H9 (cell line): ENCODE measurements around the gene SAP25. TPM values are rescaled to one million over a fixed set of nuclear protein-coding genes. Genes with fewer than 3 reads are reported as not detected.

Experiments used
- DNase-seq: peaks from one replicate; pipeline ENCODE4 v3.0.0-alpha.2; 2017
- H2AFZ ChIP-seq: one replicate; pipeline ENCODE4 v1.6.1; 2013; ENCODE audit warnings: mild to moderate bottlenecking, low read length, control low read depth, moderate library complexity
- H2AK5ac ChIP-seq: 2 replicates; pipeline ENCODE4 v1.6.1; 2013; ENCODE audit warnings: low read length, control low read depth, mixed read lengths; ENCODE audit not compliant: insufficient read length
- H2BK120ac ChIP-seq: one replicate; pipeline ENCODE4 v1.6.1; 2013; ENCODE audit warnings: low read depth, mild to moderate bottlenecking, low read length, control low read depth, inconsistent platforms; ENCODE audit not compliant: poor library complexity, severe bottlenecking
- H2BK12ac ChIP-seq: 2 replicates; pipeline ENCODE4 v1.6.1; 2013; ENCODE audit warnings: low read length, control low read depth, mixed read lengths, low read depth; ENCODE audit not compliant: insufficient read length
- H2BK15ac ChIP-seq: 2 replicates; pipeline ENCODE4 v1.6.1; 2013; ENCODE audit warnings: low read depth, low read length, control low read depth
- H2BK20ac ChIP-seq: one replicate; pipeline ENCODE4 v1.6.1; 2013; ENCODE audit warnings: low read depth, mild to moderate bottlenecking, low read length, control low read depth, inconsistent platforms; ENCODE audit not compliant: poor library complexity, severe bottlenecking
- H2BK5ac ChIP-seq: 2 replicates; pipeline ENCODE4 v1.6.1; 2013; ENCODE audit warnings: low read length, control low read depth, mixed read lengths; ENCODE audit not compliant: insufficient read length
- H3K14ac ChIP-seq: 2 replicates; pipeline ENCODE4 v1.6.1; 2013; ENCODE audit warnings: low read length, control low read depth; ENCODE audit not compliant: insufficient read depth
- H3K18ac ChIP-seq: 2 replicates; pipeline ENCODE4 v1.6.1; 2013; ENCODE audit warnings: low read depth, mild to moderate bottlenecking, mixed read lengths, low read length, control low read depth; ENCODE audit not compliant: insufficient read length
- H3K23ac ChIP-seq: 2 replicates; pipeline ENCODE4 v1.6.1; 2013; ENCODE audit warnings: low read length, control low read depth, mixed read lengths, low read depth; ENCODE audit not compliant: insufficient read length
- H3K23me2 ChIP-seq: 2 replicates; pipeline ENCODE4 v1.6.1; 2013; ENCODE audit warnings: low read depth, mild to moderate bottlenecking, mixed read lengths, low read length, control low read depth; ENCODE audit not compliant: insufficient read length, poor library complexity, severe bottlenecking
- H3K27ac ChIP-seq: 2 replicates; pipeline ENCODE4 v1.5.1; 2013; ENCODE audit warnings: low read length, control low read depth, mixed read lengths, low read depth; ENCODE audit not compliant: insufficient read length
- H3K27me3 ChIP-seq: 2 replicates; pipeline ENCODE4 v1.6.1; 2013; ENCODE audit warnings: low read length, control low read depth, inconsistent platforms; ENCODE audit not compliant: insufficient read depth
- H3K4ac ChIP-seq: 2 replicates; pipeline ENCODE4 v1.6.1; 2013; ENCODE audit warnings: low read depth, mild to moderate bottlenecking, control low read depth, inconsistent platforms, low read length, moderate library complexity
- H3K4me1 ChIP-seq: 2 replicates; pipeline ENCODE4 v1.6.1; 2013; ENCODE audit warnings: low read length, control low read depth, inconsistent platforms; ENCODE audit not compliant: insufficient read depth
- H3K4me2 ChIP-seq: 2 replicates; pipeline ENCODE4 v1.6.1; 2013; ENCODE audit warnings: low read length, control low read depth, mixed read lengths; ENCODE audit not compliant: insufficient read length, insufficient read depth
- H3K56ac ChIP-seq: 2 replicates; pipeline ENCODE4 v1.6.1; 2013; ENCODE audit warnings: low read depth, mild to moderate bottlenecking, mixed read lengths, low read length, control low read depth; ENCODE audit not compliant: insufficient read length
- H3K79me1 ChIP-seq: 2 replicates; pipeline ENCODE4 v1.6.1; 2013; ENCODE audit warnings: low read depth, mild to moderate bottlenecking, moderate library complexity, low read length, control low read depth, inconsistent platforms; ENCODE audit not compliant: insufficient read depth, poor library complexity, severe bottlenecking
- H3K79me2 ChIP-seq: 2 replicates; pipeline ENCODE4 v1.6.1; 2013; ENCODE audit warnings: low read length, control low read depth, inconsistent platforms; ENCODE audit not compliant: insufficient read depth
- H3K9ac ChIP-seq: 2 replicates; pipeline ENCODE4 v1.6.1; 2013; ENCODE audit warnings: low read length, control low read depth, mixed read lengths; ENCODE audit not compliant: insufficient read length; ENCODE audit errors: extremely low read depth
- H3K9me3 ChIP-seq: one replicate; pipeline ENCODE4 v1.6.1; 2013; ENCODE audit warnings: low read depth, low read length, inconsistent platforms; ENCODE audit not compliant: control insufficient read depth
- H3T11ph ChIP-seq: one replicate; pipeline ENCODE4 v1.6.1; 2013; ENCODE audit warnings: mild to moderate bottlenecking, low read length, control low read depth, inconsistent platforms
- H4K20me1 ChIP-seq: one replicate; pipeline ENCODE4 v1.6.1; 2013; ENCODE audit not compliant: control insufficient read depth, insufficient read length, insufficient read depth
- H4K5ac ChIP-seq: 2 replicates; pipeline ENCODE4 v1.6.1; 2013; ENCODE audit warnings: low read depth, mild to moderate bottlenecking, mixed read lengths, low read length, control low read depth; ENCODE audit not compliant: insufficient read length
- H4K8ac ChIP-seq: replicated peaks from 2 replicates; pipeline ENCODE4 v1.6.1; 2013; ENCODE audit warnings: low read length, control low read depth, mixed read lengths, low read depth; ENCODE audit not compliant: insufficient read length
- H4K91ac ChIP-seq: 2 replicates; pipeline ENCODE4 v1.6.1; 2013; ENCODE audit warnings: low read depth, mild to moderate bottlenecking, moderate library complexity, mixed read lengths, low read length, control low read depth; ENCODE audit not compliant: insufficient read length
- H3K27ac Mint-ChIP-seq, 3 experiments: 2 replicates in 2 of 3; 3 replicates in 1 of 3; pipeline ENCODE4 v1.8.0; 2020 to 2021; ENCODE audit warnings: mixed read lengths in 3 of 3, mild to moderate bottlenecking in 1 of 3, moderate library complexity in 1 of 3
- H3K27me3 Mint-ChIP-seq: 2 replicates; pipeline ENCODE4 v1.8.0; 2021; ENCODE audit warnings: low read depth, mild to moderate bottlenecking, moderate library complexity, mixed read lengths
- H3K36me3 Mint-ChIP-seq, 3 experiments: 2 replicates in 2 of 3; 3 replicates in 1 of 3; pipeline ENCODE4 v1.8.0; 2020 to 2021; ENCODE audit warnings: low read depth in 3 of 3, mixed read lengths in 3 of 3; ENCODE audit not compliant: insufficient read depth in 1 of 3
- H3K4me1 Mint-ChIP-seq, 2 experiments: 2 replicates each; pipeline ENCODE4 v1.8.0; 2020; ENCODE audit warnings: mixed read lengths in 2 of 2
- H3K4me3 Mint-ChIP-seq, 2 experiments: 2 replicates in 1 of 2; 3 replicates in 1 of 2; pipeline ENCODE4 v1.8.0; 2020 to 2021; ENCODE audit warnings: mild to moderate bottlenecking in 2 of 2, mixed read lengths in 2 of 2, moderate library complexity in 1 of 2
- H3K9me3 Mint-ChIP-seq, 2 experiments: 2 replicates in 1 of 2; 3 replicates in 1 of 2; pipeline ENCODE4 v1.8.0; 2020; ENCODE audit warnings: mild to moderate bottlenecking in 2 of 2, mixed read lengths in 2 of 2, moderate library complexity in 1 of 2
- CTCF ChIP-seq: fragments of 200-600 bp; sonication (generic); conservative IDR thresholded peaks from 3 replicates; pipeline ENCODE4 v1.8.0; 2021; ENCODE audit warnings: antibody characterized with exemption, mild to moderate bottlenecking
- WGBS: extraction: QIAGEN DNeasy Blood & Tissue Kit; methylation state at CpG from one replicate; pipeline ENCODE4 v1.1.7; 2013; ENCODE audit warnings: missing lambda C conversion rate, low lambda C conversion rate, mixed read lengths; ENCODE audit not compliant: insufficient read length; ENCODE audit errors: extremely low coverage; 5-methylcytosine and 5-hydroxymethylcytosine counted together
- total RNA-seq: library from RNA; stranded (reverse); gene quantifications from 2 replicates; pipeline ENCODE4 v1.2.1, GENCODE V29; 2021

Gene SAP25
- total RNA-seq, 1 experiment from 2014 or later, result 4.2 TPM

- Mint-ChIP-seq H3K27ac (peak overlapping the region in 1 of 3 experiments; percentile 87; a peak in 2 of 7 replicates), H3K4me3 (no peak overlapping the region; a peak in 2 of 5 replicates), H3K4me1 (peaks cover 7% of the 10 kb centered on the region in 2 experiments), H3K27me3 (no peaks in the 10 kb centered on the region), H3K9me3 (no peaks in the 10 kb centered on the region), H3K36me3 (peaks cover 13 to 30% (median 27%) of the 10 kb centered on the region in 3 experiments; a peak in 6 of 7 replicates)
- Histone ChIP-seq H3K9me3 (no peaks in the 10 kb centered on the region), H3K27ac (no peak overlapping the region), H2BK12ac (no peak overlapping the region), H3K4ac (no peak overlapping the region), H2BK120ac (no peak overlapping the region), H3K18ac (no peak overlapping the region), H3K9ac (no peak overlapping the region), H2AK5ac (no peak overlapping the region), H3K23me2 (no peaks in the 10 kb centered on the region), H2AFZ (no peak overlapping the region), H3K56ac (no peak overlapping the region), H4K91ac (no peak overlapping the region), H3K79me1 (no peaks in the 10 kb centered on the region), H3T11ph (no peak overlapping the region), H3K4me2 (no peak overlapping the region), H3K4me1 (no peaks in the 10 kb centered on the region), H3K23ac (no peak overlapping the region), H3K27me3 (no peaks in the 10 kb centered on the region), H2BK5ac (no peak overlapping the region), H4K20me1 (no peaks in the 10 kb centered on the region), H4K5ac (no peak overlapping the region), H2BK20ac (no peak overlapping the region), H3K14ac (no peak overlapping the region; the same call in 1 of the 2 replicates), H4K8ac (no peak overlapping the region), H3K79me2 (no peaks in the 10 kb centered on the region), H2BK15ac (no peak overlapping the region)
- peak; percentile 20 for DNase-seq
- TF ChIP-seq CTCF, result no peak
- no CpG with 5 or more reads among the region's 28 CpGs for WGBS
Measured at GRCh38 chr7:100578246-100579183, 4.8 kb upstream of the SAP25 start.
